ENCODE data around the gene SMIM29.

Gene SMIM29

GRCh38 chr6:34239500-34239825, 9.3 kb downstream of the SMIM29 start:
- no peak for DNase-seq

- peak; percentile 40 for DNase-seq
Measured at GRCh38 chr6:34238585-34239499, 10.0 kb downstream of the SMIM29 start.

GRCh38 chr6:34237722-34238584, 10.9 kb downstream of the SMIM29 start:
- DNase-seq: peak; percentile 40

GRCh38 chr6:34237316-34237721, 11.5 kb downstream of the SMIM29 start:
- no peak for DNase-seq

GRCh38 chr6:34236443-34237315, 12.1 kb downstream of the SMIM29 start, which contains the start of gene HMGA1:
Gene HMGA1 (plus strand): TSS chr6:34236873. CDS start chr6:34240781, 3,908 bp downstream.
- peak; percentile 83 for DNase-seq

GRCh38 chr6:34236131-34236442, 12.7 kb downstream of the SMIM29 start:
- DNase-seq: no peak

GRCh38 chr6:34235307-34236130, 13.3 kb downstream of the SMIM29 start:
- DNase-seq: no peak

- no peak for DNase-seq
Measured at GRCh38 chr6:34234667-34235306, 14.0 kb downstream of the SMIM29 start.

GRCh38 chr6:34233867-34234266, 14.9 kb downstream of the SMIM29 start:
- DNase-seq: no peak

- no peak for DNase-seq
Measured at GRCh38 chr6:34232901-34233300, 15.9 kb downstream of the SMIM29 start.

- DNase-seq: no peak
Measured at GRCh38 chr6:34231566-34232336, 17.1 kb downstream of the SMIM29 start.

- DNase-seq: no peak
Measured at GRCh38 chr6:34230653-34231371, 18.0 kb downstream of the SMIM29 start.

- DNase-seq: no peak
Measured at GRCh38 chr6:34229877-34230276, 18.9 kb downstream of the SMIM29 start.

GRCh38 chr6:34227761-34228421, 20.9 kb downstream of the SMIM29 start:
- DNase-seq: no peak

GRCh38 chr6:34226731-34227586, 21.8 kb downstream of the SMIM29 start:
- DNase-seq: no peak

- DNase-seq: no peak
Measured at GRCh38 chr6:34226066-34226465, 22.7 kb downstream of the SMIM29 start.

GRCh38 chr6:34225551-34225950, 23.3 kb downstream of the SMIM29 start:
- DNase-seq: no peak

Measured in NCI-H526 treated with DMSO at 0.1 percent for 48 hours (cell line).